Non-pigmented ciliary epithelial cell (primary cell): Measurements from ENCODE around the gene SMC6.

Source experiments
- DNase-seq: peaks from one replicate; pipeline ENCODE4 v3.0.0-alpha.2; 2010; ENCODE audit warnings: low read depth

Gene SMC6

GRCh38 chr2:17762451-17762850 is 8.8 kb upstream of the SMC6 start:
- no peak for DNase-seq

- DNase-seq = no peak
Observed at GRCh38 chr2:17759805-17760204, 6.2 kb upstream of the SMC6 start.

DNA sequence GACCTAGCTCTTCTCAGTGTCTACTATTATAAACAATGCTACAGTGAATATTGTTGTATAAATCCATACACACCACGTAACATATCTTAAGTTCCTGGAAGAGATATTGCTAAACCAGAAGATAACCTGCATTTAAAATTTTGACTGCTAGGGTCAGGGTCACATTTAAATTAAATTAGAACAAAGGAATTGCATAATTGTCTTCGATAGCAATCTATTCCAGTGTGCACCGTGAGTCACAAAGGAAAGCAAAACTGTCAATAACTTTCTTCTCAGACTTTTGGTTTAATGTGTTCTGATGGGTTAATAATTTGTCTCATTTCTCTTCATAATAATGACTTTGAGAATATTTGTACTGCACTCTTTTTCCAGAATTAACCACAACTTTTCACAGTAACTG is 4.5 kb upstream of the SMC6 start:
- no peak for DNase-seq

DNA sequence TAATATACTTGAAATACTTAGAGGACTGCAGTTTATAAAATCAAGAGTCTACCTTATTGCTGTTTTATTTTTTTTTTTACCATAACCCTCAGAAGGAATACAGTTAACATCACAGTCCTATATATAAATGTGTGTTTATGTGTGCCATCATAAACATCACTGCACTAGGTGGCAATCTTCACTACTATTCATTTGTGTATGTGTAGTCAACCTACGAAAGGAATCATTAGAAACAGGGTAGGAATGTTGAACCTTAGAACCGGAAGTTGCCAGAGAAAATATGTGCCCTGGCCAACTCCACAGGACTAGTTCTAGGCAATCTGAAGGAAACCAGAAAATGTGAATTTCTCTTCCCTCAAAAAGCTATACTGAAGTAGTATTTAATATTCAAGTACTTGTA is 3.7 kb upstream of the SMC6 start:
- DNase-seq = no peak

DNA sequence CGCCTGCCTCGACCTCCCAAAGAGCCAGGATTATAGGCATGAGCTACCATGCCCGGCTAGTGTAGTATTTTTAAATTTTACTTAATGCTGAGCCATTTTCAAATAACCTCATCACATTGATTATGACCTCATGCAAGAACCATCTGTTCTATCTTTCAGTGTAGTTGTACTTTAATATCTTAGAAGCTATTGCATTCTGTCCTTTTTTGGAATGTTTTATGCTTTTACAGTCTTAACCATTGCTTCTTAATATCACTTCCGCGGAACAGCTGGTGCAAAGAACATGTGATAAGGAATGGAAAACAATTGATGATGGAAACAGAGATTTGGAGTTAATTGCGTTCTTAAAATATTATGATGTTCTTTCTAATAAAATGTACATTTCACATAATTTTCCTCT is 3.1 kb upstream of the SMC6 start:
- no peak for DNase-seq

DNA sequence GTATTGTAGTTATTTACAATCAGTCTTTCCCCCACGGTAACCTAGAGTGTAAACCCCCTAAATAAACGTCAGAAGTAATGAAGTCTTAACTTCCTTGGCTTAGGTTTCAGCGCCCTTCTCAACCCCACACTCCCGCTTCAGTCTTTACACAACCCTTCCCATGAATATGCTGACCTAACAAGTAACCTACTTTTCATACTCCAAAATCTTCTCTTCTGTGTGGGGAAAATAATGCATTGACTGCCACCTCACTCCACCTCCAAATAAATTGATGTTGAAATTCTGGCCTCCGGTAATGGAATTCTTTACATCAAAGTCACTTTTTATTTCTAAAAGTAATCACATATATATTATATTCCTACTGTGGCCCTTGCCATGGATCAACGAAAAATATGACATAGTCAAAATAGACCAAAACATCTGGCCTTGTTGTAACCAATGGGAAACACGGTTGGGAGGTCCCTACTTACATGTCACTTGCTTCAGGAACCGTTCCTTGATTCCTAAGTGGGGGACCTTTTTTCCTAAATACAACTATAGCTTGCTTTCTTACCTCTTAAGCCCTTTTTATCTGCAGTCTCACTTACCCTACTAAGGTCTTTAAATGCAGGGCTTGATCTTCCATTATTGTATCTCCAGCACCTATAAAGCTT is 1.3 kb upstream of the SMC6 start:
- DNase-seq = no peak

- DNase-seq = no peak
Observed at GRCh38 chr2:17752892-17753802, 463 bp downstream of the SMC6 start.

GRCh38 chr2:17752246-17752645 is 1.4 kb downstream of the SMC6 start:
- DNase-seq = no peak

DNA sequence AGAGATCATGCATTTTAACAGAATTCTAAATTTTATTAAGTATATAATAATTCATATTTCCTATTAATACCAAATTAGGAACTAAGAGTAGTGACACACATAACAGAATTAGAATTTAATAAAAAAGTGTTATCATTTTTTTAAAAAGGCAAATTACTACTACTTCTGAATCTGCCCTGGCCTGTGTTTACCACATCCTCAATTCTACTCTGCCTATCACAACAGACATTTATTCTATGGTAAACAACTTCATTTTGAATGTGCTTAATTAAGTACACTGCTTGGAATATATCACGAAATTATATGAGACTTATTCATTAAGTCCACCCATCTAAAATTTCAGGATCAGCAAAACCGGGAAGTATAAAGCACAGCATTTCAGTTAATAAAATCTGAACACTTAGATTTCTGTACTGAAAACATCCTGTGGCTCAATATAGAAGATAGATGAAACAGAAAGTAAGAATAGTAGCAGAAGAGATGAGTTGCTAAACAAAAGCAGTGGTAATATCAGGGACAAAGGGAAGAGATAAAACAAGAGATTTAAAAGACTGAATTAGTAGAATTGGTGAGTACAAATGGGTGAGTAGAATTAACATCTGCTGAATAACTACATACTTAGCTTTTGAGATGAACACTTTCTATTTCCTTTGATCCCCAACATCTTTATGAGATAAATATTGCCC is 3.7 kb downstream of the SMC6 start:
- DNase-seq = no peak

GRCh38 chr2:17748745-17749144 is 4.9 kb downstream of the SMC6 start:
- DNase-seq = no peak

DNA sequence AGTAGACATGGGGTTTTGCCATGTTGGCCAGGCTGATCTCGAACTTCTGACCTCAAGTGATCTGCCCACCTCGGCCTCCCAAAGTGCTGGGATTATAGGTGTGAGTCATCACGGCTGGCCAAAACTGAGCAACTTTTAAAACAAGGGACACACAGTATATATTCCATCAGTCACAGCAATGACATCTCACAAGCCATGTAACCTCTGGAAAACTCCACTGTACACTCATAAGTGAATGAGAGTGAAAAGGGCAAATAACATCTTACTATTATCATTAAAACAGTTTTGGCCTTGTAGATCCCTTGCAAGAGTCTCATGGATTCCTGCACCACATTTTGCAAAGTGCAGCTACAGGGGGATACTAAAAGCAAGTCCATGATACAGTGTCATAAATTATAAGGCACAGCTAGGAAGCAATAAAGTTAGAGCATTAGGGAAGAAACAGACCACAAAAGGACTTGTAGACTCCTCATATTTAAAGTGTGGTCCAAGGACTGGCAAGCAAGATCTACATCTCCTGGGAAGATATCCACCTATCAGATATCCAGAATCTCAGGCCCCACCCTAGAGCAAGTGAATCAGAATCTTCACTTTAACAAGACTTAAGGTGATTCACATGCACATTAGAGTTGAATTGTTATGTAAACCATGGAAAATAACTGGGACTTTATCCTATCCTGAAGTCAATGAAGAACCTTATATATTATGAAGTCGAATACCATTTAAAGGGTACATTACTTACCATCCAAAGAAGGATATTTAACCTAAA is 5.7 kb downstream of the SMC6 start:
- no peak for DNase-seq

DNA sequence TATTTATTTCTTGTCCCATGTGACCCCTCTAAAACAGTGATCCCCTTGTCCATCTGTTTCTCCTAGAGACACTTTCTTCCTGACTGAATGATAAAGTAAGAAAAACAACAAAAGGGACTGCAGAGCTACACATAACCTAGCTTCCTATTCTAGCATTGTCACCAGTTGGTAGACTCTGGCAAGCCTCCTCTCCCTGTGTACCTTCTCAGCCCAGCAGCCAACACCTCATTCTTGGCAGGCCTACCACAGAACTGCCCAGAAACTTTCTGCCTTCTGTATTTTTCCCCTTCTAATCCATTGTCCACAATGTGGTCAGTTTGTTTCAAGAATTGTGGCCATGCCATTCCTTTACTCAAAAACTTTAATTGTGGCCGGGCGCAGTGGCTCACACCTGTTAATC is 13.4 kb downstream of the SMC6 start:
- no peak for DNase-seq

- DNase-seq = no peak
Observed at GRCh38 chr2:17736989-17737388, 16.6 kb downstream of the SMC6 start.

DNA sequence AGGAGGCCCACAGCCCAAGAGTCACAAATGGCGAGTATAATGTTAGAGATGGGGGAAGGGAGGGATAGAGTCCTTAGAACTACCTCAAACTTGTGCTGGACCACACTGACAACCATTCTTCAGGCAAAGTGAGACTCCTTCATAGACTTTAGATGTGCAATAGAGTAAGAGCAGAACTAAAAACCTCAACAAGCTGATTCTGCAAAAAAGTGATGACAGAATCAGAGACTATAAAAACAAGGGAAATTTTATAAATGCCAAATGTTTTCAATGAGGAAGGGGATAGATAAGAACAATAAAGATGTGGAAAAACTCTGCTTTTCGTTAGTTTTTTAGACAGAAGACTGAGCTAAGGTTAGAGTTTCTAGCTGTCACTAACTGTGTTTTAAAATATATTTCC is 17.7 kb downstream of the SMC6 start:
- DNase-seq = no peak

DNA sequence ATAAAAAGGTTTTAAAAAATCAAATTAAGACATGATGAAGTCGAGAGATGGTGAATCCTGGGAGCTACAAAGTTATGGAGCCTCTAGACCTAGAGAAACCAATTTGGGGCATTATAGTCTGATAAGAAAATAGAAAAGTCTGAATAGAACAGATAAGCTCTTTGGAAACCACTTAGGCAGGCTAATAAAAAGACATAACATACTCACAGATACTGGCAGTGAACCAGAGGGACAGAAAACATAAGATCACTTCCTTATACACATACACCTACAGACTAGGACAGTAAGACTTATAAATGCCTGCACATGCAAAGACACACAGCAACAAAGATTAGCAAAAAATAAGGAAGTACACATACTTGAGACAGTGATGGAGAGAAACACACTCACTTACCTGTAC is 20.0 kb downstream of the SMC6 start:
- DNase-seq = no peak

DNA sequence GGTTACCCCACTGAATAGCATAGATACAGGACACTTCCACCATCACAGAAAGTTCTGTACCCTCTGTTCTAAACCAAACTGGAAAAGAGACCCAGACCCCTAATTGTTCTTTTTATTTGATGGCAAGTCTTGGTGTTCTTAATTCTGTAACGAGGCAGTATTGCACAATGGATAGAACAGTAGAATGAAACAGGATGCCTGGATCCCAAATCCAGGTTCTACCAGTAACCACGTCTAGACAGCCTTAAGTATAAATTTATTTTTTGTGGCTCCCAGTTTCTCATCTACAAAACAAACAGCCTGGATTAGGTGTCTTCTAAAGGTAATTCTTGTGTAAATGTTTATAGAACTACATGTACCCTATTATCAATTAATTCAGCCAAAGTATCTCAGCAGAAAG is 23.7 kb downstream of the SMC6 start:
- no peak for DNase-seq

DNA sequence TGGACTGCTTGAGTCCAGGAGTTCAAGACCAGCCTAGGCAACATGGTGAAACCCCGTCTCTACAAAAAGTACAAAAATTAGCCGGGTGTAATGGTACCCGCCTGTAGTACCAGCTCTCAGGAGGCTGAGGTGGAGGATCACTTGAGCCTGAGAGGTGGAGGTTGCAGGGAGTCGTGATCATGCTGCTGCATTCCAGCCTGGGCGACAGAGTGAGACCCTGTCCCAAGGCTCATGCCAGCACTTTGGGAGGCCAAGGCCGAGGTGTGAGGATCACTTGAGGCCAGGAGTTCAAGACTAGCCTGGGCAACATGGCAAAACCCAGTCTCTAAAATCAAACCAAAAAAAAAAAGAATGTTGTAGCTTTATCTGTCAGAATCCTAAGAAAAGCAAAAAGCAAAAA is 25.4 kb downstream of the SMC6 start:
- DNase-seq = no peak

- DNase-seq = no peak
Observed at GRCh38 chr2:17719562-17720371, 33.8 kb downstream of the SMC6 start.

DNA sequence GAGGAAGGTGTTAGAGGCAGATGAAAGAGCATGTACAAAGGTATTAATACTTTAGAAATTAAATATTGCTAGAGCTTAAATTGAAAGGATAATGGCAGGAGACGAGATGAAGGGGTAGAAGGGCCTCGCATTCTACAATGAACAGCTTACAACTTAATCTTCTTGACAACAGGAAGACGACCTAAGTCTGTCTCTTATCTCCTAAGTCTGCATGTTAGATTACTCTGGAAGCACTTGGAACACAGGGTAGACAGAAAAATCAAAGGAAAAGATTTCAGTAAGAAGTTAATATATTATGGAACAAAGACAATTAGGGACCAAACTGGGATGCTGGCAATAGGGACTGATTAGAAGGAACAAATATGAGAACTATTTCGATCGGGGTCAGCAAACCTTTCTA is 34.9 kb downstream of the SMC6 start:
- no peak for DNase-seq

GRCh38 chr2:17717666-17718065 is 35.9 kb downstream of the SMC6 start:
- DNase-seq = no peak

- no peak for DNase-seq
Observed at GRCh38 chr2:17713291-17713690, 40.3 kb downstream of the SMC6 start.
